Panc1 (cell line): Measurements from ENCODE around the gene TEN1. TPM values are rescaled to one million over a fixed set of nuclear protein-coding genes. Genes with fewer than 3 reads are reported as not detected.

Experiments used
- ATAC-seq: fragments of 200-7000 bp; cut with Tn5 transposase; 2 replicates; pipeline ENCODE4 v1.9.1; 2020; ENCODE audit warnings: mild to moderate bottlenecking, moderate library complexity
- BruUV-seq: library from RNA; stranded (reverse); fragments of 400-500 nt; replicated peaks from 2 replicates; lab custom pipeline; 2021; lab: Mats Ljungman, UMichigan
- CTCF ChIA-PET: fragments of 300-600 bp; sonication (Branson Sonifier 250); formaldehyde crosslinking; loops from one replicate; lab custom pipeline; 2022; ENCODE audit warnings: antibody characterized with exemption; lab: Charles Lee
- POLR2A ChIA-PET: fragments of 300-600 bp; sonication (Branson Sonifier 250); formaldehyde crosslinking; loops from one replicate; lab custom pipeline; 2022; ENCODE audit warnings: antibody characterized with exemption; lab: Charles Lee
- DNase-seq: peaks from one replicate; pipeline ENCODE4 v3.0.0-alpha.2; 2010; ENCODE audit warnings: low read depth, low spot score
- H3K27ac ChIP-seq: 2 replicates; pipeline ENCODE4 v1.5.1; 2011; ENCODE audit warnings: mild to moderate bottlenecking, low read length, inconsistent platforms
- H3K27me3 ChIP-seq: fragments of 200-500 bp; sonication (Bioruptor generic); 2 replicates; pipeline ENCODE4 v1.6.0; 2014; ENCODE audit warnings: low read length, inconsistent platforms; ENCODE audit not compliant: control insufficient read depth, insufficient read depth
- H3K36me3 ChIP-seq: fragments of 200-500 bp; sonication (Bioruptor generic); 2 replicates; pipeline ENCODE4 v1.5.1; 2014; ENCODE audit warnings: inconsistent platforms, mild to moderate bottlenecking, low read length, moderate library complexity; ENCODE audit not compliant: control insufficient read depth, insufficient read depth
- H3K4me1 ChIP-seq: 2 replicates; pipeline ENCODE4 v1.5.1; 2011; ENCODE audit warnings: inconsistent platforms, mild to moderate bottlenecking, low read length, moderate library complexity; ENCODE audit not compliant: control insufficient read depth, insufficient read depth
- H3K4me3 ChIP-seq, 2 experiments: 2 replicates each; pipeline ENCODE4 v1.5.1; 2011 to 2012; ENCODE audit warnings: low read depth in 2 of 2, low read length in 2 of 2, mild to moderate bottlenecking in 2 of 2, inconsistent platforms in 1 of 2, moderate library complexity in 1 of 2
- H3K9me3 ChIP-seq: fragments of 200-500 bp; sonication (Bioruptor generic); 2 replicates; pipeline ENCODE4 v1.5.1; 2014; ENCODE audit warnings: low read depth, mild to moderate bottlenecking, inconsistent platforms, low read length, moderate library complexity; ENCODE audit not compliant: control insufficient read depth, insufficient read depth
- POLR2AphosphoS5 ChIP-seq: IDR thresholded peaks from 2 replicates; pipeline ENCODE4 v1.6.1; 2012; ENCODE audit warnings: mild to moderate bottlenecking, low read depth, low read length, moderate library complexity
- SIN3A ChIP-seq: IDR thresholded peaks from 2 replicates; pipeline ENCODE4 v1.6.1; 2012; ENCODE audit warnings: low read depth, mild to moderate bottlenecking, low read length, moderate library complexity, borderline replicate concordance; ENCODE audit not compliant: insufficient read depth
- TCF7L2 ChIP-seq: IDR thresholded peaks from 2 replicates; pipeline ENCODE4 v1.6.1; 2011; ENCODE audit warnings: mild to moderate bottlenecking, low read depth, low read length, inconsistent platforms
- in situ Hi-C: cut with HindIII; loops from 2 replicates; pipeline ENCODE4 v1.10.0; 2016; ENCODE audit warnings: low sequenced_read_pairs, low pct_unique_long_range_greater_than_20kb
- intact Hi-C: fragments of 100-400 bp; cut with micrococcal nuclease; formaldehyde crosslinking; loops from one replicate; pipeline ENCODE4 v1.10.0; 2022; ENCODE audit not compliant: unreplicated experiment
- total RNA-seq: library from RNA; stranded (reverse); gene quantifications from one replicate; pipeline ENCODE4 v1.2.1, GENCODE V29; 2021; ENCODE audit not compliant: unreplicated experiment
- TF ChIP-seq, protein P1 (sequence below): fragments of 450-650 bp; IDR thresholded peaks from 2 replicates; pipeline ENCODE4 v1.5.1; 2017; ENCODE audit warnings: mild to moderate bottlenecking
- TF ChIP-seq, protein P2 (sequence below), 2 experiments: IDR thresholded peaks; 2 replicates each; pipeline ENCODE4 v1.6.1; 2011 to 2012; ENCODE audit warnings: low read depth in 2 of 2, control low read depth in 1 of 2, low read length in 1 of 2, mild to moderate bottlenecking in 1 of 2, moderate library complexity in 1 of 2; ENCODE audit not compliant: insufficient read depth in 1 of 2

TEN1 gene
- total RNA-seq, 1 experiment from 2014 or later, result 41.3 TPM

DNA sequence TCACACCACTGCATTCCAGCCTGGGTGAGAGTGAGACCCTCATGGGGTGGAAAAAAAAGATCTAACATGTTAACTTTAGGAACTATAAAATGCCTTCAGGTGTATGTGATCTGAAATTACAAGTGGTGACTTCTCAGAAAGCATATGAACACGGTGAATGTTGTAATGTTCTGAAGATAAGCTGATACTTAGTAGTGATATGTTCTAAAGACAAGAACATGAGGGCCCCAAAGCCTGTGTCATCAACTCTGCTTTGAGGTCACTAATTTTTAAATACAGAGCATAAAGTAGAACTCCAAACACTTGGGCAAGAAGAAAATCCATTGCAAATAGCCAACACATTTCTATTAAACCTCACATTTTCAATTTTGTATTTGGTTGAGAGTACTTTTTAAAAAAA is 35.5 kb upstream of the TEN1 start:
- ChIA-PET POLR2A (no interaction called here), CTCF (interaction anchor here (1.1 kb wide), 1 partner anchor 16 kb away, joined by 7 read pairs; no protein-coding TSS in a partner anchor)
- Histone ChIP-seq H3K36me3 (peaks cover 8% of the 10 kb centered on the region; the same call in 1 of the 2 replicates), H3K9me3 (no peaks in the 10 kb centered on the region), H3K4me1 (peaks cover 7% of the 10 kb centered on the region; the same call in 1 of the 2 replicates), H3K4me3 (no peak overlapping the region), H3K27ac (no peak overlapping the region), H3K27me3 (no peaks in the 10 kb centered on the region)
- DNase-seq, result no peak
- TF ChIP-seq TCF7L2 (no peak), SIN3A (no peak), POLR2AphosphoS5 (no peak)
- TF ChIP-seq, protein P1, sequence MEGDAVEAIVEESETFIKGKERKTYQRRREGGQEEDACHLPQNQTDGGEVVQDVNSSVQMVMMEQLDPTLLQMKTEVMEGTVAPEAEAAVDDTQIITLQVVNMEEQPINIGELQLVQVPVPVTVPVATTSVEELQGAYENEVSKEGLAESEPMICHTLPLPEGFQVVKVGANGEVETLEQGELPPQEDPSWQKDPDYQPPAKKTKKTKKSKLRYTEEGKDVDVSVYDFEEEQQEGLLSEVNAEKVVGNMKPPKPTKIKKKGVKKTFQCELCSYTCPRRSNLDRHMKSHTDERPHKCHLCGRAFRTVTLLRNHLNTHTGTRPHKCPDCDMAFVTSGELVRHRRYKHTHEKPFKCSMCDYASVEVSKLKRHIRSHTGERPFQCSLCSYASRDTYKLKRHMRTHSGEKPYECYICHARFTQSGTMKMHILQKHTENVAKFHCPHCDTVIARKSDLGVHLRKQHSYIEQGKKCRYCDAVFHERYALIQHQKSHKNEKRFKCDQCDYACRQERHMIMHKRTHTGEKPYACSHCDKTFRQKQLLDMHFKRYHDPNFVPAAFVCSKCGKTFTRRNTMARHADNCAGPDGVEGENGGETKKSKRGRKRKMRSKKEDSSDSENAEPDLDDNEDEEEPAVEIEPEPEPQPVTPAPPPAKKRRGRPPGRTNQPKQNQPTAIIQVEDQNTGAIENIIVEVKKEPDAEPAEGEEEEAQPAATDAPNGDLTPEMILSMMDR, result no peak
- TF ChIP-seq, protein P2, sequence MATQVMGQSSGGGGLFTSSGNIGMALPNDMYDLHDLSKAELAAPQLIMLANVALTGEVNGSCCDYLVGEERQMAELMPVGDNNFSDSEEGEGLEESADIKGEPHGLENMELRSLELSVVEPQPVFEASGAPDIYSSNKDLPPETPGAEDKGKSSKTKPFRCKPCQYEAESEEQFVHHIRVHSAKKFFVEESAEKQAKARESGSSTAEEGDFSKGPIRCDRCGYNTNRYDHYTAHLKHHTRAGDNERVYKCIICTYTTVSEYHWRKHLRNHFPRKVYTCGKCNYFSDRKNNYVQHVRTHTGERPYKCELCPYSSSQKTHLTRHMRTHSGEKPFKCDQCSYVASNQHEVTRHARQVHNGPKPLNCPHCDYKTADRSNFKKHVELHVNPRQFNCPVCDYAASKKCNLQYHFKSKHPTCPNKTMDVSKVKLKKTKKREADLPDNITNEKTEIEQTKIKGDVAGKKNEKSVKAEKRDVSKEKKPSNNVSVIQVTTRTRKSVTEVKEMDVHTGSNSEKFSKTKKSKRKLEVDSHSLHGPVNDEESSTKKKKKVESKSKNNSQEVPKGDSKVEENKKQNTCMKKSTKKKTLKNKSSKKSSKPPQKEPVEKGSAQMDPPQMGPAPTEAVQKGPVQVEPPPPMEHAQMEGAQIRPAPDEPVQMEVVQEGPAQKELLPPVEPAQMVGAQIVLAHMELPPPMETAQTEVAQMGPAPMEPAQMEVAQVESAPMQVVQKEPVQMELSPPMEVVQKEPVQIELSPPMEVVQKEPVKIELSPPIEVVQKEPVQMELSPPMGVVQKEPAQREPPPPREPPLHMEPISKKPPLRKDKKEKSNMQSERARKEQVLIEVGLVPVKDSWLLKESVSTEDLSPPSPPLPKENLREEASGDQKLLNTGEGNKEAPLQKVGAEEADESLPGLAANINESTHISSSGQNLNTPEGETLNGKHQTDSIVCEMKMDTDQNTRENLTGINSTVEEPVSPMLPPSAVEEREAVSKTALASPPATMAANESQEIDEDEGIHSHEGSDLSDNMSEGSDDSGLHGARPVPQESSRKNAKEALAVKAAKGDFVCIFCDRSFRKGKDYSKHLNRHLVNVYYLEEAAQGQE (IDR thresholded peaks at IDR 0.05; ENCODE audit: insufficient read depth in 1 of 2, low read depth in 2 of 2, low read length in 1 of 2), result no peak
- ATAC-seq, result no peak
- intact Hi-C loops, result no loop called here
- in situ Hi-C loops, result loop anchor here (25.0 kb wide), 1 partner anchor 119 kb away; the partner anchor contains the start of genes GALR2 and SRP68
- no TSS peak for BruUV-seq

DNA sequence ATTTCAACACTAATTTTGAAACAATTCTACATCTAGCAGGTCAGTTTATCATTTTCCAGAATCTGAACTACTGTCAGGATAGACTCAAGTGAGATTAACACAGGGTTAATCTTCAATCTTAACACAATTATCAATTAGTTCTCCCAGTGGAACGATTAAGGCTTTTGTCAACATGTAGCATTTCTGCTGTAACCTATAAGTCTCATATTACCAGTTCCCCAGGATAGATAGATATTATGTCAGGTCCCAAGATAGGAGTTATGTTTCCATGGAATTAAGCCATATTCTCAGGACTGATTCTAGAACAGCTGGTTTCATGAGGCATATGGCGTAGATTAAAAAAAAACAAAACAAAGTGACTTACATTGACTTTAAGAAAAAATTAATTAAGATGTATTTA is 33.8 kb upstream of the TEN1 start:
- Histone ChIP-seq H3K4me3 (no peak overlapping the region), H3K9me3 (no peaks in the 10 kb centered on the region), H3K27ac (no peak overlapping the region), H3K27me3 (no peaks in the 10 kb centered on the region), H3K36me3 (peaks cover 8% of the 10 kb centered on the region; the same call in 1 of the 2 replicates), H3K4me1 (peaks cover 7% of the 10 kb centered on the region; the same call in 1 of the 2 replicates)
- BruUV-seq, result TSS peak; percentile 24
- DNase-seq, result no peak
- intact Hi-C loops (no loop called here), in situ Hi-C loops (loop anchor here (25.0 kb wide), 1 partner anchor 117 kb away; the partner anchor contains the start of genes GALR2 and SRP68)
- TF ChIP-seq, protein P1, result no peak
- TF ChIP-seq POLR2AphosphoS5 (no peak), SIN3A (no peak), TCF7L2 (no peak)
- TF ChIP-seq, protein P2 (IDR thresholded peaks at IDR 0.05; ENCODE audit: insufficient read depth in 1 of 2, low read depth in 2 of 2, low read length in 1 of 2), result no peak
- ATAC-seq, result no peak
- POLR2A ChIA-PET, result no interaction called here
- CTCF ChIA-PET, result no interaction called here
